IgD-negative memory B cell (primary cell): ENCODE data around the gene TIMP3. TPM values are rescaled to one million over a fixed set of nuclear protein-coding genes. Genes with fewer than 3 reads are reported as not detected.

Experiments
- H3K27ac Mint-ChIP-seq, 3 donors: one replicate each; pipeline ENCODE4 v1.8.0; 2020 to 2022; ENCODE audit warnings: mild to moderate bottlenecking in 3 of 3, mixed read lengths in 3 of 3, moderate library complexity in 1 of 3
- H3K27me3 Mint-ChIP-seq: one replicate; pipeline ENCODE4 v1.8.0; 2021; ENCODE audit warnings: mixed read lengths
- H3K36me3 Mint-ChIP-seq: one replicate; pipeline ENCODE4 v1.8.0; 2020; ENCODE audit warnings: mild to moderate bottlenecking, mixed read lengths
- H3K4me1 Mint-ChIP-seq, 3 donors: one replicate each; pipeline ENCODE4 v1.8.0; 2020 to 2022; ENCODE audit warnings: mixed read lengths in 3 of 3, mild to moderate bottlenecking in 1 of 3
- H3K4me3 Mint-ChIP-seq, 4 donors: one replicate each; pipeline ENCODE4 v1.8.0; 2020 to 2022; ENCODE audit warnings: mild to moderate bottlenecking in 4 of 4, mixed read lengths in 4 of 4, moderate library complexity in 3 of 4
- H3K9me3 Mint-ChIP-seq, 3 donors: one replicate each; pipeline ENCODE4 v1.8.0; 2020 to 2021; ENCODE audit warnings: mixed read lengths in 3 of 3, mild to moderate bottlenecking in 1 of 3
- polyA plus RNA-seq: library from polyadenylated mRNA; unstranded; fragments of 300-500 nt; fragmentation: Illumina TruSeq; gene quantifications from one replicate; pipeline ENCODE4 v1.2.3, GENCODE V29; 2021

The TIMP3 gene
- polyA plus RNA-seq, 1 donor from 2014 or later = not detected

GRCh38 chr22:32910429-32910772 is 108.9 kb downstream of the TIMP3 start:
- peaks cover 0 to 1% (median 1%) of the 10 kb centered on the region in 3 donors for H3K9me3 Mint-ChIP-seq
- peaks cover 1% of the 10 kb centered on the region for H3K36me3 Mint-ChIP-seq
- no peak overlapping the region for H3K4me3 Mint-ChIP-seq
- no peak overlapping the region for H3K27ac Mint-ChIP-seq
- peaks cover 8% of the 10 kb centered on the region for H3K27me3 Mint-ChIP-seq
- no peaks in the 10 kb centered on the region for H3K4me1 Mint-ChIP-seq

- H3K4me3 Mint-ChIP-seq = no peak overlapping the region
- H3K27me3 Mint-ChIP-seq = peaks cover 8% of the 10 kb centered on the region
- H3K36me3 Mint-ChIP-seq = peaks cover 1% of the 10 kb centered on the region
- H3K9me3 Mint-ChIP-seq = peaks cover 2 to 5% (median 5%) of the 10 kb centered on the region in 3 donors
- H3K27ac Mint-ChIP-seq = no peak overlapping the region
- no peaks in the 10 kb centered on the region for H3K4me1 Mint-ChIP-seq
Measured at GRCh38 chr22:32911503-32911902, 110.0 kb downstream of the TIMP3 start.
